22Rv1 (cell line): ENCODE data around the gene KSR2.
A peak's percentile ranks its signal among the peaks of the same experiment; 100 is the strongest.
"Not testable (repeated sequence)": the region's sequence is repeated elsewhere in the genome, so short reads cannot be mapped to it uniquely, and the experiment has no call there.

Source experiments
- H3K27ac ChIP-seq: fragments of 450-650 bp; 2 replicates; pipeline ENCODE4 v1.5.1; 2017
- CTCF ChIP-seq: fragments of 450-650 bp; IDR thresholded peaks from 2 replicates; pipeline ENCODE4 v1.5.1; 2017; ENCODE audit warnings: mild to moderate bottlenecking
- ZFX ChIP-seq: fragments of 450-650 bp; IDR thresholded peaks from 2 replicates; pipeline ENCODE4 v1.6.1; 2017; ENCODE audit warnings: antibody characterized with exemption, borderline replicate concordance

The KSR2 gene

DNA sequence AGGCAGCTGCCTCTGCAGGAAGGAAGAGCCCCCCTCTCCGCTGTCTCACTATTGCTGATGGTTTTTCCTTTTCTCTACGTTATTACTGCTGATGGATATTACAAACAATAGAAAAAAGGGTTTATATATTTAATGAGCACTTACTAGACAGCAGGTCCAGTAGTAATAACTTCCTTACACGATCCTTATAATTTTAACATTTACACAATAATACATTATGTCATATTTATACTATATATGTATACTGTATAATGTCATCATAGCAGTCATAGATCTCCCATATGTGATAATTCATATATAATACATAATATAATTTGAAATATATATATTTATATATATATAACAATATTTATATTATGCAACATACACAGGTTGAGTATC is 92.4 kb downstream of the KSR2 start:
- TF ChIP-seq ZFX (no peak), CTCF (no peak)
- H3K27ac ChIP-seq = no peak overlapping the region

DNA sequence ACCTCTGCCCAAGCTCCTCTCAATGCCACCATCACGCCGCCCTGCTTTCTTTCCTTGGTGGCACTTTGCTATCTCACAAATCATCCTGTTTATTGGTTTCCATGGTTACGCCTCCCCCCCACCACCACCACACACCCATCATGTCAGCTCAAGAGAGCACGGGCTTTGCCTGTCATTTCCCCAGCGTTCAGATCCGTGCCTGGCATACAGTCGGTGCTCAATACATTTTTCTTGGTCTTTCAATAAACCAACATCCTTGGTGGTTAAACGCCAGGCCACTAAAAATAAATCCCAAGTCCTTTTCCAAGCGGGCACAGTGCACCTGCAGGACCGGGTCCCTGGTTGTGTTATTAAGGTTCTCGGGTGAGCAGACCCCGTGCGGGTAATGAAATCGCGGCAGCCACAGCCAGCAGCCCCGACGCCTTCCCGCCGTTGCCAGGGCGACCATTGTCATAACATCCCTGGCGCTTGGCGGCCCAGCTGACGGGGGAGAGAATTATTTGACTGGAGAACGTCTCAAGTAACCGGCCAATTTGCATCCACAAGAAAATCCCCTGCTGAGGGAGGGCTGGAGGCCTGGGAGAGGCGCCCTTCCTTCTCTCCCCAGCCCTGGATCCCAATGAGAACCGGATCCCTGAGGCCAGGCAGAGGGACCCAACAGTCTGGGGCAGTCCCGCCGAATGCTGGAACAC is 92.9 kb downstream of the KSR2 start:
- H3K27ac ChIP-seq = no peak overlapping the region
- TF ChIP-seq ZFX = no peak
- TF ChIP-seq CTCF = no peak

DNA sequence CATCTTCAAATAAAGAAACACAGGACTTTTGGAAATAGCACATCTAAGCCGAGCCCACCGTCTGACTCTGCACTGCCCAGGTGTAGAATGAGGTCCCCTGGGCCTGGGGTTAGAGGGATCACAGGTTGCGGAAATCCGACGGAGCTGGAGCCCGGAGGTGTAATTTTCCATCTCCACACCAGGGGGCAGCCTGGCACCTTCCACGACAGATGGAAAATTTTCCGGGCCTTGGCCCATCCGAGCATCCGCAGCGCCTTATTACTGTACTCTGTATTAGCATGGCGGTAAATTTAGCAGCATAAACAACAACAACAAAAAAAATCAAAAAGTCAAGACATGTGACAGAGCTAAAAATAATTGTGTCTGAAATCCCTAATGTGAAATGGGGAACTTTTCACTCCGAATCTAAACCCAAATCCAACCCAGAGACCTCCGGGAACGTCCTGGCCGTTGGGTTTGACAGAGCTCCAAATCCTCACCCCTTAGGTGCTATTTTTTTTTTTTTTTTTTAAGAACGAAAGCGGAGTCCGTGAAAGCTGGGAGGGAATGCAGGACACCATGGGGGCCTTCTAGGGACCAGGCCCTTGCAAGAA is 93.9 kb downstream of the KSR2 start:
- TF ChIP-seq CTCF = peak; percentile 99
- TF ChIP-seq ZFX = no peak
- no peak overlapping the region for H3K27ac ChIP-seq

GRCh38 chr12:117874198-117874597 is 94.6 kb downstream of the KSR2 start:
- H3K27ac ChIP-seq = not testable (repeated sequence)

- H3K27ac ChIP-seq = no peak overlapping the region
- TF ChIP-seq CTCF = no peak
- TF ChIP-seq ZFX = no peak
Measured at GRCh38 chr12:117872546-117873169, 96.1 kb downstream of the KSR2 start.

- TF ChIP-seq CTCF = no peak
- no peak for TF ChIP-seq ZFX
Measured at GRCh38 chr12:117869551-117869950, 99.2 kb downstream of the KSR2 start.

DNA sequence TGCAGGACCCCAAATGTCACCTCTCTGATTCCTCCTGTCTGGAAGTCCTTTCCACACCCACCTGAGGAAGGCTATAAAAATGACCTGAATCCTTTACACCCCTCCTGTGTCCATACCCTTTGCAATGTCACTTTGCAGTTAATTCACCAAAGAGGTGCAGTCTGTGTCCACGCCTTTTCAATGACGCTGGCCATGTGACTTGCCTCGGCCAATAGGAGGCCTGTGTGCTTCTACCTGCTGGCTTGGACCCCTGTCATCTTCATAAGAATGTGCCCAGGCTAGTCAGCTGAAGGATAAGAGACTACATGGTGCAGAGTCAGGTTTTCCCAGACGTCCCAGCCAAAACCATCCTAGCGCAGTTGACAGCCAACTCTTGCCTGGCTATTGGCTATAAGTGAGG is 101.4 kb downstream of the KSR2 start:
- TF ChIP-seq CTCF (no peak), ZFX (no peak)
- H3K27ac ChIP-seq = no peak overlapping the region

More at GRCh38 chr12:117869551-117869950, 99.2 kb downstream of the KSR2 start:
- H3K27ac ChIP-seq = no peak overlapping the region

- TF ChIP-seq ZFX = no peak
- no peak for TF ChIP-seq CTCF
- H3K27ac ChIP-seq = no peak overlapping the region
Measured at GRCh38 chr12:117865505-117865904, 103.3 kb downstream of the KSR2 start.
